OCI-LY1 (cell line): ENCODE data around the gene PPP2R2C.

ENCODE experiments used
- H2AFZ ChIP-seq: fragments of 200-600 bp; sonication (generic), shearing (Covaris generic); 2 replicates; pipeline ENCODE4 v1.6.0; 2014; ENCODE audit warnings: antibody characterized with exemption, mild to moderate bottlenecking, low read length
- H3F3A ChIP-seq: fragments of 200-600 bp; sonication (generic), shearing (Covaris generic); 2 replicates; pipeline ENCODE4 v1.6.0; 2014; ENCODE audit warnings: mild to moderate bottlenecking, antibody characterized with exemption, low read length, moderate library complexity; ENCODE audit not compliant: insufficient read depth
- H3K27ac ChIP-seq: fragments of 200-600 bp; sonication (generic); 2 replicates; pipeline ENCODE4 v1.5.1; 2014; ENCODE audit warnings: low read length, mixed run types, mild to moderate bottlenecking, low read depth; ENCODE audit not compliant: poor library complexity, severe bottlenecking
- H3K27me3 ChIP-seq: fragments of 200-600 bp; sonication (generic); 2 replicates; pipeline ENCODE4 v1.6.0; 2014; ENCODE audit warnings: antibody characterized with exemption, mild to moderate bottlenecking, low read length, moderate library complexity; ENCODE audit not compliant: insufficient read depth
- H3K36me3 ChIP-seq: fragments of 200-600 bp; sonication (generic); 2 replicates; pipeline ENCODE4 v1.6.1; 2014; ENCODE audit warnings: mild to moderate bottlenecking, antibody characterized with exemption, low read length, moderate library complexity, mixed read lengths; ENCODE audit not compliant: insufficient read depth
- H3K4me1 ChIP-seq: fragments of 200-600 bp; sonication (generic); 2 replicates; pipeline ENCODE4 v1.5.1; 2014; ENCODE audit warnings: mild to moderate bottlenecking, low read length, moderate library complexity; ENCODE audit not compliant: insufficient read depth, severe bottlenecking
- H3K4me2 ChIP-seq: fragments of 200-600 bp; sonication (generic), shearing (Covaris generic); 2 replicates; pipeline ENCODE4 v1.6.1; 2014; ENCODE audit warnings: low read length
- H3K4me3 ChIP-seq: fragments of 200-600 bp; sonication (generic); 2 replicates; pipeline ENCODE4 v1.5.1; 2014; ENCODE audit warnings: low read length, low read depth, mild to moderate bottlenecking, mixed read lengths; ENCODE audit not compliant: poor library complexity, severe bottlenecking
- H3K79me2 ChIP-seq: fragments of 200-600 bp; shearing (Covaris generic); 2 replicates; pipeline ENCODE4 v1.6.1; 2016; ENCODE audit warnings: mixed run types, low read length, mixed read lengths; ENCODE audit not compliant: insufficient read depth
- H3K9ac ChIP-seq: fragments of 200-600 bp; sonication (generic), shearing (Covaris generic); 2 replicates; pipeline ENCODE4 v1.6.1; 2014; ENCODE audit warnings: mild to moderate bottlenecking, low read length, mixed read lengths
- H3K9me2 ChIP-seq: fragments of 200-600 bp; sonication (generic), shearing (Covaris generic); 2 replicates; pipeline ENCODE4 v1.6.1; 2014; ENCODE audit warnings: low read depth, mild to moderate bottlenecking, low read length, mixed read lengths
- H3K9me3 ChIP-seq: fragments of 200-600 bp; shearing (Covaris generic); 2 replicates; pipeline ENCODE4 v1.6.1; 2014; ENCODE audit warnings: low read length, mixed read lengths
- H4K20me1 ChIP-seq: fragments of 200-600 bp; sonication (generic), shearing (Covaris generic); 2 replicates; pipeline ENCODE4 v1.6.0; 2016; ENCODE audit warnings: mild to moderate bottlenecking, low read length; ENCODE audit not compliant: insufficient read depth
- EZH2 ChIP-seq: fragments of 200-600 bp; sonication (generic), shearing (Covaris generic); IDR thresholded peaks from 2 replicates; pipeline ENCODE4 v1.8.0; 2017; ENCODE audit warnings: borderline replicate concordance, mixed run types, mild to moderate bottlenecking, antibody characterized with exemption, low read length, moderate library complexity, mixed read lengths
- TF ChIP-seq, protein P1 (sequence below): fragments of 200-600 bp; sonication (generic), shearing (Covaris generic); IDR thresholded peaks from 2 replicates; pipeline ENCODE4 v1.5.1; 2017; ENCODE audit warnings: mild to moderate bottlenecking, antibody characterized with exemption, low read length, moderate library complexity, mixed read lengths

The PPP2R2C gene

DNA sequence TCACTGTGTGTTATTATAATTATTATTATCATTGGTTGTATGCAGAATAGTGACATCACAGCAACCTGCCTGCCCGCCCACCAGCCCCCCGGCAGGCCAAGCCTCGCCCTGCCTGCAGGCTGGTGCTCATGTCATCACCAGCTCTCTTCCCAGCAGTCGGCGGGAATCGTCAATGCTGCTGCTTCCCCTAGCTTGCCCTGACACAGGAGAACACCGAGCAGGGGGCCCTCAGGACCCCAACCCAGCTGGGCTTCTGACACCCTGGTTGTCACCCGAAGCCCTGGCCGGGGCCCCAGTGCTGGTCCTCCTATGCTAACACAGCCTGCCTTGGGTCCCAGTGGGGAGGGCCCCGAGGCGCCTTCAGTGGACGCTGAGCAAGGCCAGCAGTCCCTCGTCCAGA, 100.6 kb downstream of the PPP2R2C start:
- Histone ChIP-seq H3K4me2 (no peak overlapping the region), H3K79me2 (no peaks in the 10 kb centered on the region), H3K9ac (no peak overlapping the region), H3K9me3 (no peaks in the 10 kb centered on the region), H3K36me3 (no peaks in the 10 kb centered on the region), H4K20me1 (no peaks in the 10 kb centered on the region), H2AFZ (no peak overlapping the region), H3K27me3 (no peaks in the 10 kb centered on the region), H3K4me3 (no peak overlapping the region), H3F3A (no peaks in the 10 kb centered on the region), H3K4me1 (no peaks in the 10 kb centered on the region), H3K9me2 (no peaks in the 10 kb centered on the region), H3K27ac (no peak overlapping the region)
- TF ChIP-seq, protein P1, sequence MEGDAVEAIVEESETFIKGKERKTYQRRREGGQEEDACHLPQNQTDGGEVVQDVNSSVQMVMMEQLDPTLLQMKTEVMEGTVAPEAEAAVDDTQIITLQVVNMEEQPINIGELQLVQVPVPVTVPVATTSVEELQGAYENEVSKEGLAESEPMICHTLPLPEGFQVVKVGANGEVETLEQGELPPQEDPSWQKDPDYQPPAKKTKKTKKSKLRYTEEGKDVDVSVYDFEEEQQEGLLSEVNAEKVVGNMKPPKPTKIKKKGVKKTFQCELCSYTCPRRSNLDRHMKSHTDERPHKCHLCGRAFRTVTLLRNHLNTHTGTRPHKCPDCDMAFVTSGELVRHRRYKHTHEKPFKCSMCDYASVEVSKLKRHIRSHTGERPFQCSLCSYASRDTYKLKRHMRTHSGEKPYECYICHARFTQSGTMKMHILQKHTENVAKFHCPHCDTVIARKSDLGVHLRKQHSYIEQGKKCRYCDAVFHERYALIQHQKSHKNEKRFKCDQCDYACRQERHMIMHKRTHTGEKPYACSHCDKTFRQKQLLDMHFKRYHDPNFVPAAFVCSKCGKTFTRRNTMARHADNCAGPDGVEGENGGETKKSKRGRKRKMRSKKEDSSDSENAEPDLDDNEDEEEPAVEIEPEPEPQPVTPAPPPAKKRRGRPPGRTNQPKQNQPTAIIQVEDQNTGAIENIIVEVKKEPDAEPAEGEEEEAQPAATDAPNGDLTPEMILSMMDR = no peak

DNA sequence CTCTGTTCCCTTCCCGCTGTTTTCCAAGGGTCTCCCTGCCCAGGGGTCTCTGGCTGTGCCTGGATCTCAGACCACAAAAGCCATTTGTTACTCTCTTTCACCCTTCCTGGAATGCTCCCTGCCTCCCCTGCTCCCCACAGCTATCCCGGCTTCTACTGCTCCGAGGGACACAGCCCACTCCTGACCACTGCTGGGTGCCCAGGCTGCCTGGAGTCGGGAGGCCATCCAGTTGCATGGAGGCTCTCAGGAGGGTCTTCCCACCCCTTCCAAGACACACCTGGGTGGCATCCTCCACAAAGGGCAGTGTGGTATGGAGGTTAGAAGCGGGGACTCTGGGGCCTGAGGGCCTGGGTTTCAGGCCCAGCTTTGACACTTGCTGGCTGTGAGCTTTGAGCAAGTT, 101.1 kb downstream of the PPP2R2C start:
- Histone ChIP-seq H3K27me3 (no peaks in the 10 kb centered on the region), H2AFZ (no peak overlapping the region), H3K36me3 (no peaks in the 10 kb centered on the region), H3K9me3 (no peaks in the 10 kb centered on the region), H3K9ac (no peak overlapping the region), H3K4me3 (no peak overlapping the region), H3K4me1 (no peaks in the 10 kb centered on the region), H3K9me2 (no peaks in the 10 kb centered on the region), H3K4me2 (no peak overlapping the region), H3K79me2 (no peaks in the 10 kb centered on the region), H3F3A (no peaks in the 10 kb centered on the region), H3K27ac (no peak overlapping the region), H4K20me1 (no peaks in the 10 kb centered on the region)
- no peak for TF ChIP-seq EZH2
- TF ChIP-seq, protein P1 = no peak

DNA sequence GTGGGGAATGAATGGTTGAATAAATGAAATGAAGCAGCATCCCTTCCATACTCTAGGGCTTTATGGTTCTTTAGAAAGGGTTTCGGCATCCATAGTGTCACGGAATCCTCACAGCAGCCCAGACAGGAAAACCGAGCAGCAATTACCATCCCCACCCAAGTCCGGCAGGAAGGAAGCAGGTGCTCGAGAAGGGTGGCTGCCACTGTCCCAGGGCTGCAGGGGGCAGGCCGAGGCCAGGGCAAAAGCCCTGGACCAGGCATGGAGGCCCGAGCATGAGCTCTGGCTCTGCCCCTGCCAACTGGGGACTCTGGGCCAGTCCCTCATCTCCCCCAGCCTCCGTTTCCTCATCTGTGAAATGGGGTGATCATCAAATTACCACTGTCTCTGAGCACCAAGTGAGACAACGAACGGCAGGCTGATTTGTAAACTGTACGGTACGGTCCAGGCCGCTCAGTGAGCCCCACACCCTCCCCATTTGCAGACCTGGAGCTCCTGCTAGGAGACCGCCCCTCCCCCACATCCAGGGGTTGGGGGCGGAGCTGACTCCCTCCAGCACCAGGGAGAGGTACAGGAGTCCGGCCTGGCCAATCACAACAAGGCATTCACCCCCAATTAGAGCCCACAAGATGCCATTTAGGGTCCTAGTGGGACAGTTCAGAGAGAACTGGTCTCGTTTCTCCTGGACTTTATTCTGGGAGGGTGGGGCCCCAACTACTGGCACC, 102.3 kb downstream of the PPP2R2C start:
- Histone ChIP-seq H3K4me2 (no peak overlapping the region), H3K4me3 (no peak overlapping the region), H2AFZ (no peak overlapping the region), H3K9me2 (no peaks in the 10 kb centered on the region), H3K4me1 (no peaks in the 10 kb centered on the region), H3K27me3 (no peaks in the 10 kb centered on the region), H3F3A (no peaks in the 10 kb centered on the region), H4K20me1 (no peaks in the 10 kb centered on the region), H3K27ac (no peak overlapping the region), H3K9me3 (no peaks in the 10 kb centered on the region), H3K79me2 (no peaks in the 10 kb centered on the region), H3K9ac (no peak overlapping the region), H3K36me3 (no peaks in the 10 kb centered on the region)
- TF ChIP-seq EZH2 = no peak
- TF ChIP-seq, protein P1 = no peak
